ENCODE measurements around the gene CRADD.
"Not testable (repeated sequence)": the region's sequence is repeated elsewhere in the genome, so short reads cannot be mapped to it uniquely, and the experiment has no call there.

The CRADD gene

GRCh38 chr12:93740751-93741150 lies 63.6 kb downstream of the CRADD start:
- peak in 1 of 2 experiments; percentile 18 for DNase-seq

GRCh38 chr12:93741659-93742109 lies 64.5 kb downstream of the CRADD start:
- peak; percentile 25 to 55 for DNase-seq

- peak; percentile 45 to 72 for DNase-seq
Observed at GRCh38 chr12:93742110-93742934, 65.1 kb downstream of the CRADD start.

- DNase-seq: no peak
Observed at GRCh38 chr12:93743229-93743998, 66.2 kb downstream of the CRADD start.

- DNase-seq: no peak
Observed at GRCh38 chr12:93743999-93744689, 67.0 kb downstream of the CRADD start.

- DNase-seq: no peak
Observed at GRCh38 chr12:93745286-93745685, 68.1 kb downstream of the CRADD start.

GRCh38 chr12:93746572-93747168 lies 69.5 kb downstream of the CRADD start:
- DNase-seq: no peak

GRCh38 chr12:93748672-93749383 lies 71.7 kb downstream of the CRADD start:
- DNase-seq: no peak

- no peak for DNase-seq
Observed at GRCh38 chr12:93749515-93749914, 72.3 kb downstream of the CRADD start.

- no peak for DNase-seq
Observed at GRCh38 chr12:93750056-93750455, 72.9 kb downstream of the CRADD start.

GRCh38 chr12:93751864-93752610 lies 74.9 kb downstream of the CRADD start:
- DNase-seq: no peak

GRCh38 chr12:93753285-93753684 lies 76.1 kb downstream of the CRADD start:
- no peak for DNase-seq

GRCh38 chr12:93753838-93754429 lies 76.8 kb downstream of the CRADD start:
- DNase-seq: no peak

- DNase-seq: not testable (repeated sequence)
Observed at GRCh38 chr12:93754859-93755258, 77.7 kb downstream of the CRADD start.

GRCh38 chr12:93756288-93756687 lies 79.1 kb downstream of the CRADD start:
- DNase-seq: no peak

- DNase-seq: no peak
Observed at GRCh38 chr12:93757792-93758694, 80.9 kb downstream of the CRADD start.

- DNase-seq: no peak
Observed at GRCh38 chr12:93758801-93759373, 81.7 kb downstream of the CRADD start.

GRCh38 chr12:93759512-93760081 lies 82.4 kb downstream of the CRADD start:
- no peak for DNase-seq

- no peak for DNase-seq
Observed at GRCh38 chr12:93760275-93760875, 83.2 kb downstream of the CRADD start.

All from SHP77 (cell line).